Thyroid gland (tissue), 4 donors: Measurements from ENCODE around the gene PTPN4. TPM values are rescaled to one million over a fixed set of nuclear protein-coding genes. Genes with fewer than 3 reads are reported as not detected.

Source experiments
- DNase-seq, 2 donors: peaks; one replicate each; pipeline ENCODE4 v3.0.0-alpha.2; 2019
- H3K27ac ChIP-seq, 3 donors: fragments of 200-600 bp; sonication (generic); 1 replicate in 2 of 3; 2 replicates in 1 of 3; pipeline ENCODE4 v1.5.1; 2016 to 2019; ENCODE audit warnings: mild to moderate bottlenecking in 1 of 3, moderate library complexity in 1 of 3
- H3K27me3 ChIP-seq: fragments of 200-600 bp; sonication (generic); one replicate; pipeline ENCODE4 v1.5.1; 2019
- H3K36me3 ChIP-seq, 2 donors: fragments of 200-600 bp; sonication (generic); one replicate each; pipeline ENCODE4 v1.5.1; 2016 to 2019
- H3K4me1 ChIP-seq, 2 donors: fragments of 200-600 bp; sonication (generic); one replicate each; pipeline ENCODE4 v1.5.1; 2017 to 2019
- H3K4me3 ChIP-seq, 3 donors: fragments of 200-600 bp; sonication (generic); replicated peaks in 1 of 3; 1 replicate in 2 of 3; 2 replicates in 1 of 3; pipeline ENCODE4 v1.5.1; 2016; ENCODE audit warnings: mild to moderate bottlenecking in 1 of 3
- H3K9me3 ChIP-seq: fragments of 200-600 bp; sonication (generic); one replicate; pipeline ENCODE4 v1.5.1; 2017
- POLR2A ChIP-seq, 2 donors: fragments of 450-650 bp; IDR thresholded peaks; one replicate each; pipeline ENCODE4 v1.6.1; 2017; ENCODE audit warnings: antibody characterized with exemption in 2 of 2, mild to moderate bottlenecking in 2 of 2, moderate library complexity in 1 of 2
- WGBS, 2 donors: methylation state at CpG; one replicate each; pipeline ENCODE4 v1.1.5; 2017; 5-methylcytosine and 5-hydroxymethylcytosine counted together
- intact Hi-C: fragments of 100-400 bp; cut with DNase I; formaldehyde crosslinking; loops from one replicate; pipeline ENCODE4 v1.15.1; 2023
- total RNA-seq, 4 donors: library from RNA; depleted of rRNA; stranded (reverse); fragments of >200 nt; gene quantifications; one replicate each; pipeline ENCODE4 v1.2.3, GENCODE V29; 2016
- TF ChIP-seq, protein P1 (sequence below), 6 experiments: fragments of 200-600 bp in 3 of 6; fragments of 450-650 bp in 3 of 6; sonication (generic) in 3 of 6; IDR thresholded peaks; one replicate each; pipeline ENCODE4 v1.5.1; 2016 to 2019; ENCODE audit warnings: antibody characterized with exemption in 6 of 6, mild to moderate bottlenecking in 2 of 6, inconsistent platforms in 1 of 6, moderate library complexity in 1 of 6

The PTPN4 gene
- total RNA-seq, 4 donors from 2014 or later: 79.1 to 131 (median 114) TPM

- TF ChIP-seq, protein P1, sequence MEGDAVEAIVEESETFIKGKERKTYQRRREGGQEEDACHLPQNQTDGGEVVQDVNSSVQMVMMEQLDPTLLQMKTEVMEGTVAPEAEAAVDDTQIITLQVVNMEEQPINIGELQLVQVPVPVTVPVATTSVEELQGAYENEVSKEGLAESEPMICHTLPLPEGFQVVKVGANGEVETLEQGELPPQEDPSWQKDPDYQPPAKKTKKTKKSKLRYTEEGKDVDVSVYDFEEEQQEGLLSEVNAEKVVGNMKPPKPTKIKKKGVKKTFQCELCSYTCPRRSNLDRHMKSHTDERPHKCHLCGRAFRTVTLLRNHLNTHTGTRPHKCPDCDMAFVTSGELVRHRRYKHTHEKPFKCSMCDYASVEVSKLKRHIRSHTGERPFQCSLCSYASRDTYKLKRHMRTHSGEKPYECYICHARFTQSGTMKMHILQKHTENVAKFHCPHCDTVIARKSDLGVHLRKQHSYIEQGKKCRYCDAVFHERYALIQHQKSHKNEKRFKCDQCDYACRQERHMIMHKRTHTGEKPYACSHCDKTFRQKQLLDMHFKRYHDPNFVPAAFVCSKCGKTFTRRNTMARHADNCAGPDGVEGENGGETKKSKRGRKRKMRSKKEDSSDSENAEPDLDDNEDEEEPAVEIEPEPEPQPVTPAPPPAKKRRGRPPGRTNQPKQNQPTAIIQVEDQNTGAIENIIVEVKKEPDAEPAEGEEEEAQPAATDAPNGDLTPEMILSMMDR (IDR thresholded peaks at IDR 0.05): no peak
- TF ChIP-seq POLR2A (IDR thresholded peaks at IDR 0.05): no peak
- no peak for DNase-seq
- intact Hi-C loops: no loop called here
- WGBS, 2 donors: 48 to 49% methylated on average over 3 of the region's 3 CpGs
- Histone ChIP-seq H3K9me3 (no peaks in the 10 kb centered on the region), H3K27ac (peak overlapping the region; percentile 62 to 76 (median 69)), H3K4me1 (peaks cover 35 to 49% of the 10 kb centered on the region in 2 donors), H3K36me3 (no peaks in the 10 kb centered on the region), H3K27me3 (no peaks in the 10 kb centered on the region), H3K4me3 (no peak overlapping the region)
These were observed 102.6 kb downstream of the PTPN4 start for GRCh38 chr2:119862127-119862889.

GRCh38 chr2:119864318-119864717, 104.6 kb downstream of the PTPN4 start:
- no peaks in the 10 kb centered on the region for H3K27me3 ChIP-seq
- no peaks in the 10 kb centered on the region for H3K9me3 ChIP-seq
- peak overlapping the region; percentile 62 to 76 (median 69) for H3K27ac ChIP-seq
- 62% methylated on average over 3 of the region's 3 CpGs for WGBS, 2 donors
- DNase-seq: no peak
- H3K36me3 ChIP-seq: no peaks in the 10 kb centered on the region
- intact Hi-C loops: no loop called here
- no peak for TF ChIP-seq POLR2A (IDR thresholded peaks at IDR 0.05)
- TF ChIP-seq, protein P1 (IDR thresholded peaks at IDR 0.05): no peak
- H3K4me1 ChIP-seq: peaks cover 32 to 42% of the 10 kb centered on the region in 2 donors
- H3K4me3 ChIP-seq: no peak overlapping the region

- peaks cover 11 to 12% of the 10 kb centered on the region in 2 donors for H3K4me1 ChIP-seq
- no peaks in the 10 kb centered on the region for H3K27me3 ChIP-seq
- 92 to 94% methylated on average over 3 of the region's 3 CpGs for WGBS, 2 donors
- no peaks in the 10 kb centered on the region for H3K36me3 ChIP-seq
- no peak overlapping the region for H3K4me3 ChIP-seq
- TF ChIP-seq, protein P1 (IDR thresholded peaks at IDR 0.05): no peak
- TF ChIP-seq POLR2A (IDR thresholded peaks at IDR 0.05): no peak
- H3K27ac ChIP-seq: no peak overlapping the region
- intact Hi-C loops: no loop called here
- no peak for DNase-seq
- no peaks in the 10 kb centered on the region for H3K9me3 ChIP-seq
These were observed 112.0 kb downstream of the PTPN4 start for GRCh38 chr2:119871725-119872124.

DNA sequence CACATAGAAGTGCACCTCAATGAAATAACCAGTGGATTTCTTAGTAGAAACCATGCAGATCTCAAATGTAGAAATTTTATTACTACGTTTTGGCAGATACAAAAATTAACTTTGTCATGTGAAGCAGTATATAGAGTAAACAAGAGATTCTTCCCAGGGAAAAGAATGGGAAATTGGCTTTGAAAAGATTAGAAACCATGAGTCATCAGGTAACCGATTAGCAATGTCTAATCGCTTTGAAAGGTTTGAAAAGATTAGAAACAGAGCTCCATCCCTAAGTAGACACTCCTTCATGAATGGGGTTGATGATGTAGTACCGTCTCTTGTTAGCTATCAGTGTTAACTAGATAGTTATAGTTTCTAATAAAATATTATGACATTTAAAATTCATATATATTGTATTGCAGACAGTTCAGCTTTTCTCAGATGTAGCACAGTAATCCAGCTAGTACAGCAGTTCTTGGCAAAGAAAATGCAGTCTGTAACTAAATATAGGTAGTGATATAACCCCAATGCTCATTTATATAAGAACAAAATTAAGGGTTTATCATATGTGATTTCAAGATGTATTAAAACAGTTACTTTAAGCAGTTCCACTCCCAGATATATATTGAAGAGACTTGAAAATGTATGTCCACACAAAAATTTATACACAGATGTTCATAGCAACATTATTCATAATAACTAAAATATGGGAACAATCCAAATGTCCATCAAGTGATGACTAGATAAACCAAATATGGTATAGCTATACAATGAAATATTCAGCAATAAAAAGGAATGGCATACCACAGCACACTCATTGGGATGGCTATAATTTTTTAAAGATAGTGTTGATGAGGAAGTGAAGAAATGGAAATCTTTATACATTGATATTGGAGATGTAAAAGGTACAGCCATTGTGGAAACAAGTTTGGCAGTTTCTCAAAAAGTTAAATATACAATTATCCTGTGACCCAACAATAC, 113.9 kb downstream of the PTPN4 start:
- Histone ChIP-seq H3K27ac (no peak overlapping the region), H3K27me3 (no peaks in the 10 kb centered on the region), H3K4me1 (peaks cover 7 to 14% of the 10 kb centered on the region in 2 donors), H3K36me3 (no peaks in the 10 kb centered on the region), H3K9me3 (no peaks in the 10 kb centered on the region), H3K4me3 (no peak overlapping the region)
- intact Hi-C loops: no loop called here
- WGBS, 2 donors: 91 to 94% methylated on average over 4 of the region's 4 CpGs
- no peak for TF ChIP-seq POLR2A (IDR thresholded peaks at IDR 0.05)
- TF ChIP-seq, protein P1 (IDR thresholded peaks at IDR 0.05): no peak
- no peak for DNase-seq
